AG04450 (cell line): ENCODE data around the gene SCD. TPM values are rescaled to one million over a fixed set of nuclear protein-coding genes. Genes with fewer than 3 reads are reported as not detected.
A peak's percentile ranks its signal among the peaks of the same experiment; 100 is the strongest.

ENCODE experiments used
- CTCF ChIA-PET: fragments of 300-600, 350-600 bp; formaldehyde crosslinking; extraction: SDS; loops from one replicate; lab custom pipeline; 2022; ENCODE audit warnings: antibody characterized with exemption, inconsistent platforms; lab: Charles Lee
- POLR2A ChIA-PET: fragments of 350-600 bp; formaldehyde crosslinking; extraction: SDS; loops from one replicate; lab custom pipeline; 2021; ENCODE audit warnings: antibody characterized with exemption, inconsistent platforms; lab: Yijun Ruan, JAX
- DNase-seq: peaks from one replicate; pipeline ENCODE4 v3.0.0-alpha.2; 2011; ENCODE audit warnings: low read depth, low spot score
- H3K27ac ChIP-seq: one replicate; pipeline ENCODE4 v1.5.1; 2012; ENCODE audit warnings: low read depth, low read length, control low read depth
- H3K27me3 ChIP-seq: one replicate; pipeline ENCODE4 v1.6.0; 2012; ENCODE audit warnings: low read length; ENCODE audit not compliant: control insufficient read depth, insufficient read depth
- H3K4me3 ChIP-seq: 2 replicates; pipeline ENCODE4 v1.5.1; 2011; ENCODE audit warnings: mild to moderate bottlenecking, low read depth, low read length, control low read depth
- H3K9me3 ChIP-seq: 2 replicates; pipeline ENCODE4 v1.5.1; 2012; ENCODE audit warnings: low read length; ENCODE audit not compliant: control insufficient read depth, insufficient read depth
- polyA plus RNA-seq: library from polyadenylated mRNA; depleted of rRNA; stranded (reverse); fragments of >200 nt; gene quantifications from 2 replicates; pipeline ENCODE4 v1.2.3, GENCODE V29; 2011
- TF ChIP-seq, protein P1 (sequence below): IDR thresholded peaks from 2 replicates; pipeline ENCODE4 v1.5.1; 2011; ENCODE audit warnings: low read depth, low read length, control low read depth, inconsistent platforms

SCD gene
- polyA plus RNA-seq, 1 experiment, result 148 TPM

DNA sequence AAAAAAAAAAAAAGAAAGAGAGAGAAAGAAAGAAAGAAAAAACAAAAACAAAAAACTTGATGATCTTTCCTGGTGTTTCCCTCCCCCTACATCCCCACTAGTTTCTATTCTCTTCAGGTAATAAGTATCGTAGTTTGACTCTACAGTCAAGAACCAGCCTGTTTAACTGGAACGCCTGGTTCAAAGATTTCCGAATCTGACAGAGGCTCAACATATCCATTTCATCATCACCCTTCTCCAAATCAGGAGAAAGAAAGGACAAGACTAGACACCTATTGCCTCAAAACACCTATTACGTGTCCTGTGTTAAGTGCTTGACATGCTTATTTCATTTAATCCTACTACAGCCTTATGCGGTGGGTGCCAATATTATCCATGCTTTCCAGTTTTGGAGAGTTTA is 40.2 kb upstream of the SCD start:
- ChIA-PET CTCF (interaction anchor here (0.6 to 0.7 kb wide), 2 partner anchors 31 to 126 kb away, joined by 3 to 4 read pairs; no protein-coding TSS in a partner anchor), POLR2A (no interaction called here)
- Histone ChIP-seq H3K27ac (no peak overlapping the region), H3K4me3 (no peak overlapping the region), H3K27me3 (peaks cover 9% of the 10 kb centered on the region), H3K9me3 (no peaks in the 10 kb centered on the region)
- TF ChIP-seq, protein P1, sequence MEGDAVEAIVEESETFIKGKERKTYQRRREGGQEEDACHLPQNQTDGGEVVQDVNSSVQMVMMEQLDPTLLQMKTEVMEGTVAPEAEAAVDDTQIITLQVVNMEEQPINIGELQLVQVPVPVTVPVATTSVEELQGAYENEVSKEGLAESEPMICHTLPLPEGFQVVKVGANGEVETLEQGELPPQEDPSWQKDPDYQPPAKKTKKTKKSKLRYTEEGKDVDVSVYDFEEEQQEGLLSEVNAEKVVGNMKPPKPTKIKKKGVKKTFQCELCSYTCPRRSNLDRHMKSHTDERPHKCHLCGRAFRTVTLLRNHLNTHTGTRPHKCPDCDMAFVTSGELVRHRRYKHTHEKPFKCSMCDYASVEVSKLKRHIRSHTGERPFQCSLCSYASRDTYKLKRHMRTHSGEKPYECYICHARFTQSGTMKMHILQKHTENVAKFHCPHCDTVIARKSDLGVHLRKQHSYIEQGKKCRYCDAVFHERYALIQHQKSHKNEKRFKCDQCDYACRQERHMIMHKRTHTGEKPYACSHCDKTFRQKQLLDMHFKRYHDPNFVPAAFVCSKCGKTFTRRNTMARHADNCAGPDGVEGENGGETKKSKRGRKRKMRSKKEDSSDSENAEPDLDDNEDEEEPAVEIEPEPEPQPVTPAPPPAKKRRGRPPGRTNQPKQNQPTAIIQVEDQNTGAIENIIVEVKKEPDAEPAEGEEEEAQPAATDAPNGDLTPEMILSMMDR, result no peak
- DNase-seq, result no peak

- peaks cover 11% of the 10 kb centered on the region for H3K27me3 ChIP-seq
- no peak overlapping the region for H3K4me3 ChIP-seq
- TF ChIP-seq, protein P1, result no peak
- no peaks in the 10 kb centered on the region for H3K9me3 ChIP-seq
- peak; percentile 4 for DNase-seq
- ChIA-PET POLR2A (no interaction called here), CTCF (interaction anchor here (0.6 to 0.7 kb wide), 3 partner anchors 30 to 344 kb away, joined by 3 to 4 read pairs (median 4); no protein-coding TSS in a partner anchor)
- no peak overlapping the region for H3K27ac ChIP-seq
Observed at GRCh38 chr10:100307684-100308083, 39.3 kb upstream of the SCD start.

- Histone ChIP-seq H3K27ac (no peak overlapping the region), H3K9me3 (no peaks in the 10 kb centered on the region), H3K27me3 (peaks cover 20% of the 10 kb centered on the region), H3K4me3 (no peak overlapping the region)
- ChIA-PET CTCF (interaction anchor here (1.2 kb wide), 1 partner anchor 123 kb away, joined by 4 read pairs; no protein-coding TSS in a partner anchor), POLR2A (no interaction called here)
- DNase-seq, result no peak
- TF ChIP-seq, protein P1, result no peak
Observed at GRCh38 chr10:100311298-100311697, 35.7 kb upstream of the SCD start.

DNA sequence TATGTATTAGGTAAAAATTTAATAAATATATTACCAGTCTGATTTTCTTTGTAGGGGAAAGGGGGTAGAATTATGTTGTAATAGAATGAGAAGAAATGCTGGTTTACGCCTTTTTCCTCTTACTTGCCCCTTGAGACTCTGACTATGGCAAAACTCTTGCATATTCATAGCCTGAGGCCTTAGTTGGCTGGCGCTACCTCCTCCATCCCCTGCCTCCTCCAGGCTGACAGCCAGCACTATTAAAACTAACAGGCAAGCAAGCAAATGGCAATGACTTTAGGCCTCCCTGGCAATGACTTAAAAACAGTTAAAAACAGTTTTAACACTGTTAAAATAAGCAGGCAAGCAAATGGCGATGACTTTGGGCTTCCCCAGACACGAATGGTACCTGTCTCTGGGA is 31.4 kb upstream of the SCD start:
- no peaks in the 10 kb centered on the region for H3K9me3 ChIP-seq
- H3K27ac ChIP-seq, result no peak overlapping the region
- DNase-seq, result no peak
- POLR2A ChIA-PET, result no interaction called here
- peaks cover 22% of the 10 kb centered on the region for H3K27me3 ChIP-seq
- CTCF ChIA-PET, result no interaction called here
- TF ChIP-seq, protein P1, result no peak
- no peak overlapping the region for H3K4me3 ChIP-seq

GRCh38 chr10:100318207-100318606 is 28.8 kb upstream of the SCD start:
- ChIA-PET POLR2A (no interaction called here), CTCF (interaction anchor here (0.7 kb wide), 1 partner anchor 15 kb away, joined by 9 read pairs; no protein-coding TSS in a partner anchor)
- Histone ChIP-seq H3K9me3 (no peaks in the 10 kb centered on the region), H3K27ac (no peak overlapping the region), H3K4me3 (no peak overlapping the region), H3K27me3 (peaks cover 18% of the 10 kb centered on the region)
- TF ChIP-seq, protein P1, result no peak
- DNase-seq, result no peak
